ENCODE measurements around the gene ABHD2.

- no peak for TF ChIP-seq CTCF (IDR thresholded peaks at IDR 0.05; ENCODE audit: low read length)
- TF ChIP-seq EZH2 (IDR thresholded peaks at IDR 0.05; ENCODE audit: borderline replicate concordance, low read length) = no peak
Measured at GRCh38 chr15:89146366-89146765, 58.1 kb downstream of the ABHD2 start.

Measured in OCI-LY1 (cell line).